Right lobe of liver (tissue), 6 donors: ENCODE measurements around the gene CAPN13. TPM values are rescaled to one million over a fixed set of nuclear protein-coding genes. Genes with fewer than 3 reads are reported as not detected.

Experiments
- ATAC-seq, 4 donors: fragments of 200-7000 bp; cut with Tn5 transposase; one replicate each; pipeline ENCODE4 v1.9.1; 2020; ENCODE audit warnings: mild to moderate bottlenecking in 4 of 4, moderate library complexity in 4 of 4
- DNase-seq, 3 donors: peaks; one replicate each; pipeline ENCODE4 v3.0.0-alpha.2; 2020
- H3K27ac ChIP-seq, 3 donors: fragments of 200-600 bp; one replicate each; pipeline ENCODE4 v1.8.0; 2022
- H3K27me3 ChIP-seq, 2 donors: fragments of 200-600 bp; one replicate each; pipeline ENCODE4 v1.8.0; 2022
- H3K36me3 ChIP-seq, 4 donors: fragments of 200-600 bp; sonication (generic) in 1 of 4; one replicate each; pipeline versions ENCODE4 v1.5.1 to v1.8.0; 2017 to 2022; ENCODE audit warnings: control low read depth in 1 of 4
- H3K4me1 ChIP-seq, 4 donors: fragments of 200-600 bp; sonication (generic) in 1 of 4; one replicate each; pipeline versions ENCODE4 v1.5.1 to v1.8.0; 2017 to 2022; ENCODE audit warnings: control low read depth in 1 of 4
- H3K4me3 ChIP-seq, 3 donors: fragments of 200-600 bp; one replicate each; pipeline ENCODE4 v1.8.0; 2022
- H3K9me3 ChIP-seq, 4 donors: fragments of 200-600 bp; sonication (generic) in 1 of 4; one replicate each; pipeline versions ENCODE4 v1.5.1 to v1.8.0; 2017 to 2022; ENCODE audit warnings: control low read depth in 1 of 4
- POLR2A ChIP-seq: fragments of 450-650 bp; IDR thresholded peaks from one replicate; pipeline ENCODE4 v1.6.1; 2017; ENCODE audit warnings: antibody characterized with exemption, mild to moderate bottlenecking
- WGBS: methylation state at CpG from one replicate; pipeline ENCODE4 v1.1.6; 2018; ENCODE audit warnings: low coverage, low lambda C conversion rate; ENCODE audit not compliant: insufficient coverage; ENCODE audit errors: missing lambda C conversion rate; 5-methylcytosine and 5-hydroxymethylcytosine counted together
- intact Hi-C, 2 donors: fragments of 100-400 bp; cut with DNase I; formaldehyde crosslinking; loops; one replicate each; pipeline versions ENCODE4 v1.11.2 to v1.14.1; 2022
- total RNA-seq, 6 experiments: library from RNA; depleted of rRNA in 2 of 6; stranded (reverse); fragments of >200 nt in 2 of 6; fragmentation: NEBNext Ultra II Directional in 3 of 6; extraction: Animal tissue kit (Norgen Biotek cat#: 25700) in 3 of 6; gene quantifications; one replicate each; pipeline versions ENCODE4 v1.1.0 to v1.2.4, GENCODE V29; 2016 to 2023
- TF ChIP-seq, protein P1 (sequence below), 4 donors: fragments of 200-600 bp in 3 of 4; fragments of 450-650 bp in 1 of 4; IDR thresholded peaks; one replicate each; pipeline versions ENCODE4 v1.5.1 to v1.8.0; 2016 to 2022; ENCODE audit warnings: antibody characterized with exemption in 4 of 4, mild to moderate bottlenecking in 2 of 4
- donor health status: DM: no; HTN: yes; CAD: no.
- donor health status: DM: no; HTN: no; CAD: no.
- donor health status: DM: no; HTN: no; CAD: no.
- donor health status: DM: no; HTN: yes; CAD: no.
- donor health status: DM: no; HTN: yes; CAD: no.

CAPN13 gene
- total RNA-seq, 6 experiments from 2014 or later = 0.09 to 3.8 (median 1.00) TPM; not detected in 2

DNA sequence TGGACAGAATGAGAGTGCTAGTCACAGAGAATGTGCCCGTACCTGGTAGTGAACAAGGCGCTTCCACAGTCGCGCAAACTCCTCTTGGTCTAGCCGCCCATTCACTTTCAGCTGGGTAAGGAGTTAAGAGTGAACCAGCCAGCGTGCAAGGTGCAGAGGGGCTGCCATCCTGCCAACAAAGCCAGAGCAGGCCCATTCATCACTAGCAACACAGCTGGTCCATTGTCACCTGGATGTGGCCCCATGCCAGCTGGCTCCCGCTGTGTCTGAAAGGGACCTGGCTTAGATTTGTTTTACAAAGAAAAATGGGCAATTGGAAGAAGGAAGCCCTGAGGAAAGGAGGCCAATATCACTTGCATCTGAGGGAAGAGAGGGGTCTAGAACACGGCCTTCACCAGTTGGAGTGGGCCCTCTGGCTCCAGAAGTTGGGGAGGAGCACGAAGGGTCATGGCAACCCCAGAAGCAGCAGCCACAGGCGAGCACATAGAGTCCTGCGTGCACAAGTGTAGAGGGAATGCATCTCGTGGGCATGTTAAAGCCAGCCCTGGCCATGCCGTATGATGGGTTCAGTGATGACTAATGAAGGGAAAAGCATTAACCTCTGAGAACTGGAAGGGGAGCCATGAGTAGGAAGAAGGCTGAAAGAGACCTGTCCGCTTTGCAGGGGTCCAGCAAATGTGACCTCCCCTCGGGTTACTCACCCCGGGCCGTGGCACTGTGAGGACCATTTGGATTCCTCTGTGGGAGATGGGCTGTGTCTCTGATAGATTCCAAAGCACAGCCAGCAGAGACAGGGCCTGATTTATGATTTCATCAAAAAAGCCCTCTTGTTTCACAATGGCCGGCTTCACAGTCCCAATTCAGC lies 70.6 kb downstream of the CAPN13 start:
- no peak overlapping the region for H3K4me3 ChIP-seq
- no peaks in the 10 kb centered on the region for H3K36me3 ChIP-seq
- no peak for DNase-seq
- H3K9me3 ChIP-seq = no peaks in the 10 kb centered on the region
- intact Hi-C loops = loop anchor here in 1 of 2 donors (10.0 kb wide), 1 partner anchor 128 kb away; no protein-coding TSS in a partner anchor
- ATAC-seq = no peak
- WGBS = 80% methylated on average over 10 of the region's 18 CpGs
- TF ChIP-seq, protein P1, sequence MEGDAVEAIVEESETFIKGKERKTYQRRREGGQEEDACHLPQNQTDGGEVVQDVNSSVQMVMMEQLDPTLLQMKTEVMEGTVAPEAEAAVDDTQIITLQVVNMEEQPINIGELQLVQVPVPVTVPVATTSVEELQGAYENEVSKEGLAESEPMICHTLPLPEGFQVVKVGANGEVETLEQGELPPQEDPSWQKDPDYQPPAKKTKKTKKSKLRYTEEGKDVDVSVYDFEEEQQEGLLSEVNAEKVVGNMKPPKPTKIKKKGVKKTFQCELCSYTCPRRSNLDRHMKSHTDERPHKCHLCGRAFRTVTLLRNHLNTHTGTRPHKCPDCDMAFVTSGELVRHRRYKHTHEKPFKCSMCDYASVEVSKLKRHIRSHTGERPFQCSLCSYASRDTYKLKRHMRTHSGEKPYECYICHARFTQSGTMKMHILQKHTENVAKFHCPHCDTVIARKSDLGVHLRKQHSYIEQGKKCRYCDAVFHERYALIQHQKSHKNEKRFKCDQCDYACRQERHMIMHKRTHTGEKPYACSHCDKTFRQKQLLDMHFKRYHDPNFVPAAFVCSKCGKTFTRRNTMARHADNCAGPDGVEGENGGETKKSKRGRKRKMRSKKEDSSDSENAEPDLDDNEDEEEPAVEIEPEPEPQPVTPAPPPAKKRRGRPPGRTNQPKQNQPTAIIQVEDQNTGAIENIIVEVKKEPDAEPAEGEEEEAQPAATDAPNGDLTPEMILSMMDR (IDR thresholded peaks at IDR 0.05) = no peak
- TF ChIP-seq POLR2A = no peak
- H3K4me1 ChIP-seq = no peaks in the 10 kb centered on the region
- H3K27ac ChIP-seq = no peak overlapping the region
- no peaks in the 10 kb centered on the region for H3K27me3 ChIP-seq

DNA sequence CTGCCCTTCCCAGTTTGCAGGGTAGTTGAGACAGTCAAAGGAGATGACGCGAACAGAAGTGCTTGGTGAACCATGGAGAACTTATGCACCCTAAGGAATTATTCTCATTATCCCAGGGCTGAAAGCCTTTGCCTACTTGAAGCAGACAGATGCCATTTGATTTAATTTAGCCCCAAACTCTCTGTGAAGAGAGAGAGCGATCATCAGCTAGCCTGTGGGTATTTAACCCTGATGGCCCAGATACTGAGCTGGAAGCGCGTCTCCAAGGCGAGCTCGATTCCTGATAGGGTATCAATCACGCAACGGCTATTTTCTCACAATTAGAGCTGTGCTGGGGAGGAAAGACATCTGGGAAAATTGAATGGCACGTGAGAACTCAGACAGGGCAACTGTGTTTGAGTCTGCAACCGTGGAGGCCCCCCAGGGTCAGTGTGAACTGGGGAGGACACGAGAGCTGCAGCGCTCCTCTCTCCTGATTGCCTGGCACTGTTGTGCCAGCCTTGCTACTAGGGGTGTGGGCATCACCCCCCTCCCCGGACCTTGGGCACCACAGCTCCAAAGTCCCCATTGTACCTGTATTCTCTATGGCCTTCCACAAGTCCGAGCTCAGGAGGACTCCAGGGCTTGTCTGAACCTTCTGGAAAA lies 73.2 kb downstream of the CAPN13 start:
- intact Hi-C loops = loop anchor here in 1 of 2 donors (10.0 kb wide), 1 partner anchor 131 kb away; no protein-coding TSS in a partner anchor
- H3K27ac ChIP-seq = no peak overlapping the region
- H3K4me3 ChIP-seq = no peak overlapping the region
- no peaks in the 10 kb centered on the region for H3K27me3 ChIP-seq
- no peaks in the 10 kb centered on the region for H3K9me3 ChIP-seq
- no peak for TF ChIP-seq POLR2A
- TF ChIP-seq, protein P1 (IDR thresholded peaks at IDR 0.05) = no peak
- H3K36me3 ChIP-seq = no peaks in the 10 kb centered on the region
- H3K4me1 ChIP-seq = no peaks in the 10 kb centered on the region
- DNase-seq (no peak), ATAC-seq (no peak)
- 70% methylated on average over 12 of the region's 15 CpGs for WGBS

DNA sequence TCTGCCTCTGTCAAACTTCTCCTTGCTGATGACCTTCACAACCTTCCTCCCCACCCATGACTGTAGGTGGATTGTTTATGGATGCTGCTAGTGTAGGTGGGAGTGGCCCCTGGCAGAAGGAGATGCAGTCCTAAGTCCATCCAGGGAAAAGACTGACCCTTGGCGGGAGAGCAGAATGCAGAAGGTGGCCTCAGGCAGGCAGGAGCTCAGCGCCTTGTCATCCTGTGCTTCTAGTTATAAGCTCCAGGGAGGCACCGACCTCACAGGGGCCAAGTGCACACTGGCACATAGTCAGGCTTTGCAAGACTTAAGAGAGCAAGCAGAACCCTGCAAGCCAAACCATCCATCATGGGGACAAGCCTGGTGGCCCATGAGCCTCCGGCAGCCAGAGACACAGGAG lies 74.4 kb downstream of the CAPN13 start:
- no peaks in the 10 kb centered on the region for H3K9me3 ChIP-seq
- no peaks in the 10 kb centered on the region for H3K27me3 ChIP-seq
- WGBS = no CpG with 5 or more reads among the region's 4 CpGs
- no peak overlapping the region for H3K27ac ChIP-seq
- intact Hi-C loops = loop anchor here in 1 of 2 donors (10.0 kb wide), 1 partner anchor 132 kb away; no protein-coding TSS in a partner anchor
- H3K36me3 ChIP-seq = no peaks in the 10 kb centered on the region
- no peak for ATAC-seq
- no peak for DNase-seq
- no peaks in the 10 kb centered on the region for H3K4me1 ChIP-seq
- no peak overlapping the region for H3K4me3 ChIP-seq
- TF ChIP-seq POLR2A = no peak
- TF ChIP-seq, protein P1 (IDR thresholded peaks at IDR 0.05) = no peak

DNA sequence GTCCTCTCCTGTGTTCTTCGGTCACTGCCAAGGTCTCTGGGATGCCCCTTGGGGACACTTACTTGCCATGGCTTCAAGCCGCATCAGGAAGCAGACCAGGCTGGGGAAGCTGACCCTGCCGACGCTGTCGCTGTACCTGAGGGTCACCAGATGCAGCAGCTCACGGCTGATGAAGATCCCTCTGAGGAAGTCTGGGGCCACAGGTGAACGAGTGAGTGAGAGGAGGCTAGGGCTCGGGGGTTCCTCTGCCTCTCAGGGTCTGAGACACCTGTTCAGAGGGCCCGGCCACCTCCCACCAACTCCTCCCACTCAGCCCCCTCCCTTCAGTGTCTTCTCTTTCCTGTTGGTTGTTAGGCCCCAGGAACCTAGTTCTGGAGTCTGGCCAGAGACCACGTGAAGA lies 74.9 kb downstream of the CAPN13 start:
- H3K36me3 ChIP-seq = no peaks in the 10 kb centered on the region
- ATAC-seq (peak in 1 of 4 donors; percentile 16), DNase-seq (no peak)
- WGBS = 94% methylated on average over 3 of the region's 10 CpGs
- no peak overlapping the region for H3K4me3 ChIP-seq
- H3K4me1 ChIP-seq = no peaks in the 10 kb centered on the region
- no peak for TF ChIP-seq POLR2A
- TF ChIP-seq, protein P1 (IDR thresholded peaks at IDR 0.05) = no peak
- H3K27ac ChIP-seq = no peak overlapping the region
- intact Hi-C loops = loop anchor here in 1 of 2 donors (10.0 kb wide), 1 partner anchor 132 kb away; no protein-coding TSS in a partner anchor
- H3K27me3 ChIP-seq = no peaks in the 10 kb centered on the region
- H3K9me3 ChIP-seq = no peaks in the 10 kb centered on the region
